ENCODE measurements around the gene IRX5. TPM values are rescaled to one million over a fixed set of nuclear protein-coding genes. Genes with fewer than 3 reads are reported as not detected.
A peak's percentile ranks its signal among the peaks of the same experiment; 100 is the strongest.

IRX5 gene
- total and polyA plus RNA-seq, 2 of the 8 experiments (the other 6 are each of a cell fraction or from before 2014, with no cell fraction given), result 0.48 to 0.56 TPM

DNA sequence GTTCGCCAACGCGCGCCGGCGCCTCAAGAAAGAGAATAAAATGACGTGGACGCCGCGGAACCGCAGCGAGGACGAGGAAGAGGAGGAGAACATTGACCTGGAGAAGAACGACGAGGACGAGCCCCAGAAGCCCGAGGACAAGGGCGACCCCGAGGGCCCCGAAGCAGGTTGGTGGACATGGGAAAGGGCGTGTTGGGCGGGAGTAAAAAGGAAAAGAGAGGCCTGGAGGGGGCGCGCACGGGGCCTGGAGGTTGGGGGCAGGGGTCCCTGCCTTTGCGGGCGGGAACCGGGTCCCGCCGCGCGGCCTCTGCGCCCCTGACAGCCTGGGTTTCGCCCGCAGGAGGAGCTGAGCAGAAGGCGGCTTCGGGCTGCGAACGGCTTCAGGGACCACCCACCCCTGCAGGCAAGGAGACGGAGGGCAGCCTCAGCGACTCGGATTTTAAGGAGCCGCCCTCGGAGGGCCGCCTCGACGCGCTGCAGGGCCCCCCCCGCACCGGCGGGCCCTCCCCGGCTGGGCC is 2.1 kb downstream of the IRX5 start (continued):
- no peak for TF ChIP-seq SP2 (IDR thresholded peaks at IDR 0.05; ENCODE audit: low read length)
- peak; percentile 80 for TF ChIP-seq EZH2 (IDR thresholded peaks at IDR 0.05; ENCODE audit: low read depth, low read length, severe bottlenecking)
- TF ChIP-seq JUN (IDR thresholded peaks at IDR 0.05; ENCODE audit: low read depth, low read length), result no peak
- TF ChIP-seq CEBPB (IDR thresholded peaks at IDR 0.05; ENCODE audit: low read depth, low read length), result no peak
- TF ChIP-seq TBP (IDR thresholded peaks at IDR 0.05; ENCODE audit: low read depth, low read length), result no peak

Data from H1 (cell line).